ENCODE data around the gene NAP1L3. TPM values are rescaled to one million over a fixed set of nuclear protein-coding genes. Genes with fewer than 3 reads are reported as not detected.

The NAP1L3 gene
- total RNA-seq, 1 donor from 2014 or later = 16.9 TPM

- H3K27ac Mint-ChIP-seq (ENCODE audit: unreplicated experiment) = peak within 1 kb of the TSS; percentile 98
- H3K4me3 Mint-ChIP-seq (ENCODE audit: unreplicated experiment) = peak within 1 kb of the TSS; percentile 97
- no peaks in the 10 kb centered on the region for H3K27me3 Mint-ChIP-seq (ENCODE audit: unreplicated experiment)
- no peak for DNase-seq
- TF ChIP-seq CTCF (IDR thresholded peaks at IDR 0.05; ENCODE audit: partially characterized antibody, unreplicated experiment) = no peak
- H3K9me3 Mint-ChIP-seq (ENCODE audit: unreplicated experiment) = peaks cover 2% of the 10 kb centered on the region
- H3K4me1 Mint-ChIP-seq (ENCODE audit: low read depth, unreplicated experiment) = no peaks in the 10 kb centered on the region
- no peaks in the 10 kb centered on the region for H3K36me3 Mint-ChIP-seq (ENCODE audit: unreplicated experiment)
These were observed 492 bp upstream of the NAP1L3 start, which contains the start of gene FAM133A for GRCh38 chrX:93673869-93674271. TSS of gene FAM133A (plus strand) at chrX:93674206. CDS start at chrX:93709420, 35,214 bp downstream.

GRCh38 chrX:93660575-93660974, 12.8 kb downstream of the NAP1L3 start:
- DNase-seq = no peak
- H3K27me3 Mint-ChIP-seq (ENCODE audit: unreplicated experiment) = no peaks in the 10 kb centered on the region
- no peaks in the 10 kb centered on the region for H3K4me1 Mint-ChIP-seq (ENCODE audit: low read depth, unreplicated experiment)
- peaks cover 2% of the 10 kb centered on the region for H3K9me3 Mint-ChIP-seq (ENCODE audit: unreplicated experiment)
- TF ChIP-seq CTCF (IDR thresholded peaks at IDR 0.05; ENCODE audit: partially characterized antibody, unreplicated experiment) = no peak
- H3K4me3 Mint-ChIP-seq (ENCODE audit: unreplicated experiment) = no peak overlapping the region
- H3K27ac Mint-ChIP-seq (ENCODE audit: unreplicated experiment) = no peak overlapping the region
- H3K36me3 Mint-ChIP-seq (ENCODE audit: unreplicated experiment) = no peaks in the 10 kb centered on the region

- TF ChIP-seq CTCF (IDR thresholded peaks at IDR 0.05; ENCODE audit: partially characterized antibody, unreplicated experiment) = no peak
- no peak for DNase-seq
- H3K4me1 Mint-ChIP-seq (ENCODE audit: low read depth, unreplicated experiment) = no peaks in the 10 kb centered on the region
- no peaks in the 10 kb centered on the region for H3K27me3 Mint-ChIP-seq (ENCODE audit: unreplicated experiment)
- no peaks in the 10 kb centered on the region for H3K36me3 Mint-ChIP-seq (ENCODE audit: unreplicated experiment)
- no peaks in the 10 kb centered on the region for H3K9me3 Mint-ChIP-seq (ENCODE audit: unreplicated experiment)
- no peak overlapping the region for H3K4me3 Mint-ChIP-seq (ENCODE audit: unreplicated experiment)
- no peak overlapping the region for H3K27ac Mint-ChIP-seq (ENCODE audit: unreplicated experiment)
These were observed 24.0 kb downstream of the NAP1L3 start for GRCh38 chrX:93649381-93649780.

- H3K9me3 Mint-ChIP-seq (ENCODE audit: unreplicated experiment) = no peaks in the 10 kb centered on the region
- DNase-seq = no peak
- no peaks in the 10 kb centered on the region for H3K27me3 Mint-ChIP-seq (ENCODE audit: unreplicated experiment)
- no peaks in the 10 kb centered on the region for H3K36me3 Mint-ChIP-seq (ENCODE audit: unreplicated experiment)
- TF ChIP-seq CTCF (IDR thresholded peaks at IDR 0.05; ENCODE audit: partially characterized antibody, unreplicated experiment) = no peak
- H3K4me1 Mint-ChIP-seq (ENCODE audit: low read depth, unreplicated experiment) = no peaks in the 10 kb centered on the region
- no peak overlapping the region for H3K4me3 Mint-ChIP-seq (ENCODE audit: unreplicated experiment)
- no peak overlapping the region for H3K27ac Mint-ChIP-seq (ENCODE audit: unreplicated experiment)
These were observed 35.8 kb downstream of the NAP1L3 start for GRCh38 chrX:93637591-93637990.

Other genes with a start within 250 kb of the NAP1L3 start
- gene FAM133A, start 628 bp upstream of the NAP1L3 start, total RNA-seq (ENCODE audit: unreplicated experiment) = 0.39 TPM

Measured in glutamatergic neuron (in vitro differentiated cells).